Mesendoderm (in vitro differentiated cells): Measurements from ENCODE around the gene DHRS4.
"Not testable (repeated sequence)": the region's sequence is repeated elsewhere in the genome, so short reads cannot be mapped to it uniquely, and the experiment has no call there.

Experiments
- DNase-seq: peaks from one replicate; pipeline ENCODE4 v3.0.0; 2013
- H2AK5ac ChIP-seq: 2 replicates; pipeline ENCODE4 v1.6.1; 2013; ENCODE audit warnings: low read length, inconsistent platforms
- H2BK120ac ChIP-seq: 2 replicates; pipeline ENCODE4 v1.6.1; 2013; ENCODE audit warnings: low read depth, mild to moderate bottlenecking, low read length, moderate library complexity, mixed read lengths
- H2BK15ac ChIP-seq: replicated peaks from 2 replicates; pipeline ENCODE4 v1.6.1; 2013; ENCODE audit warnings: low read depth, mild to moderate bottlenecking, moderate library complexity
- H2BK5ac ChIP-seq: 2 replicates; pipeline ENCODE4 v1.6.1; 2013; ENCODE audit warnings: low read length, inconsistent platforms
- H3K18ac ChIP-seq: 2 replicates; pipeline ENCODE4 v1.6.1; 2013; ENCODE audit warnings: mild to moderate bottlenecking, low read length, mixed read lengths
- H3K23ac ChIP-seq: one replicate; pipeline ENCODE4 v1.6.1; 2013; ENCODE audit warnings: low read length
- H3K27ac ChIP-seq: 2 replicates; pipeline ENCODE4 v1.5.1; 2013; ENCODE audit warnings: low read depth, mild to moderate bottlenecking, inconsistent platforms, low read length, moderate library complexity
- H3K27me3 ChIP-seq: 2 replicates; pipeline ENCODE4 v1.6.1; 2013; ENCODE audit warnings: low read length, control low read depth, mild to moderate bottlenecking, inconsistent platforms; ENCODE audit not compliant: insufficient read depth, poor library complexity
- H3K36me3 ChIP-seq: 2 replicates; pipeline ENCODE4 v1.6.1; 2013; ENCODE audit warnings: low read length, inconsistent platforms; ENCODE audit not compliant: control insufficient read depth, insufficient read depth
- H3K4ac ChIP-seq: one replicate; pipeline ENCODE4 v1.6.1; 2013; ENCODE audit warnings: low read depth, mild to moderate bottlenecking, low read length, moderate library complexity
- H3K4me1 ChIP-seq: 2 replicates; pipeline ENCODE4 v1.6.1; 2013; ENCODE audit warnings: low read depth, low read length, inconsistent platforms; ENCODE audit not compliant: control insufficient read depth
- H3K4me2 ChIP-seq: 2 replicates; pipeline ENCODE4 v1.6.1; 2013; ENCODE audit warnings: low read length
- H3K4me3 ChIP-seq: 2 replicates; pipeline ENCODE4 v1.5.1; 2013; ENCODE audit warnings: mild to moderate bottlenecking, low read length
- H3K56ac ChIP-seq: one replicate; pipeline ENCODE4 v1.6.1; 2013; ENCODE audit warnings: low read length
- H3K79me1 ChIP-seq: 2 replicates; pipeline ENCODE4 v1.6.1; 2013; ENCODE audit warnings: low read length, inconsistent platforms
- H3K79me2 ChIP-seq: 2 replicates; pipeline ENCODE4 v1.6.1; 2013; ENCODE audit warnings: mild to moderate bottlenecking, low read length; ENCODE audit not compliant: control insufficient read depth, insufficient read depth
- H3K9ac ChIP-seq: 2 replicates; pipeline ENCODE4 v1.6.1; 2013; ENCODE audit warnings: low read length, inconsistent platforms
- H4K5ac ChIP-seq: one replicate; pipeline ENCODE4 v1.6.1; 2013; ENCODE audit warnings: low read length
- H4K8ac ChIP-seq: one replicate; pipeline ENCODE4 v1.6.1; 2013; ENCODE audit warnings: low read depth, mild to moderate bottlenecking, control low read depth, low read length, moderate library complexity
- WGBS: extraction: QIAGEN DNeasy Blood & Tissue Kit; methylation state at CpG from one replicate; pipeline ENCODE4 v1.1.7; 2013; ENCODE audit warnings: low lambda C conversion rate, missing lambda C conversion rate; ENCODE audit not compliant: insufficient coverage; ENCODE audit errors: extremely low coverage; 5-methylcytosine and 5-hydroxymethylcytosine counted together

DHRS4 gene

DNA sequence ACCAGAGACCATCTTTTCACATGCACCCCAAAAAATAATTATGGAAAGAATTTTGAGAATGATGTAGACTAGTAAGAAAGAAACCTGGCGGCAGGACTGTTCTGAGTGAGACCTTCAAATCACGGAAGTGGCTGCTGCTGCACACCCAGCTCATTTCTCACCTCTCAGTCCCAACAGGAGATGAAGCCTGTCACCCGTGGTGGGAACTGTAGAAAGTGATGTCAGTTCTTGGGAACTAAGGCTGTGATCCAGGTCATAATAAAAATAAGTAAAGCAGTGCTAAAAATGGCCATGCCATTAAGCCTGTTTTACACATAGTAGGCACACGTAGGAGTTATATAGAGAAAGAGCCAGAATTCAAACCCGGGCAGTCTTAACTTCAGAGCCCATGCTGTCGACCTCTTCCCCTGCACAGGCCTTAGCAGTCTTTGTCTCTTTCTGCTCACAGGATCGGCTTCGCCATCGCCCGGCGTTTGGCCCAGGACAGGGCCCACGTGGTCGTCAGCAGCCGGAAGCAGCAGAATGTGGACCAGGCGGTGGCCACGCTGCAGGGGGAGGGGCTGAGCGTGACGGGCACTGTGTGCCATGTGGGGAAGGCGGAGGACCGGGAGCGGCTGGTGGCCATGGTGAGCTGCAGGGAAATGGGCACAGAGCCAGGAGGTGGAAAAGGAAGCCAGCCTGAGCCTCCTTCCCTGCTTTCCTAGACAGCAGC is 36.3 kb downstream of the DHRS4 start:
- not testable (repeated sequence) for H2BK15ac ChIP-seq, H3K4me3 ChIP-seq, H2BK120ac ChIP-seq, H3K79me2 ChIP-seq, H3K4ac ChIP-seq, H3K27ac ChIP-seq, H3K4me2 ChIP-seq, H4K8ac ChIP-seq, H4K5ac ChIP-seq, H3K9ac ChIP-seq, H3K36me3 ChIP-seq, H3K79me1 ChIP-seq, DNase-seq, H2AK5ac ChIP-seq, H3K4me1 ChIP-seq, H3K23ac ChIP-seq, H3K27me3 ChIP-seq, H3K18ac ChIP-seq, H2BK5ac ChIP-seq, H3K56ac ChIP-seq
- no CpG with 5 or more reads among the region's 21 CpGs for whole genome bisulfite sequencing

DNA sequence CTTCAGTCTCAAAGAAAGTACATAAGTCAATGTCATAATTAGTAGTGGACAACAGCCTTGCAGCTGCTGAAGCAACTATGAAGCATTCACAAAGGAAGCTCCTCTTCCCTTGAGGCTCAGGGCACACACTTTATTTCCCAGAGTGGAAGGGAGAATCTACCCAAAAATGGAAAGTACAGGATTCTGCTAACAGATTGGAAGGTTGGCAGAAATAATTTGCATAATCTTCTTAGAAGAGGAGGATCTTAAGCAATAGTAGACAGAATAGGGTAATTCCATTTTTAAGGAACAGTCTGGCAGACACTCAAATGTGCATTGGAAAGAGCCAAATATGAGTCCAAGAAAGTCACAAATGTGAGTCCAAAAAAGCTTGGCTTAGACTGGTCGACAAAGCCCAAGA is 37.4 kb downstream of the DHRS4 start:
- H3K9ac ChIP-seq, H4K5ac ChIP-seq, H3K27ac ChIP-seq, H3K79me1 ChIP-seq, H3K4me3 ChIP-seq, H3K36me3 ChIP-seq, H3K23ac ChIP-seq, H3K56ac ChIP-seq, H2BK5ac ChIP-seq, H2BK15ac ChIP-seq, H3K27me3 ChIP-seq, H3K4me1 ChIP-seq, DNase-seq, H3K4ac ChIP-seq, H3K4me2 ChIP-seq, H2AK5ac ChIP-seq, H3K18ac ChIP-seq, H4K8ac ChIP-seq, H3K79me2 ChIP-seq, H2BK120ac ChIP-seq: not testable (repeated sequence)
- no CpG with 5 or more reads among the region's 1 CpG for whole genome bisulfite sequencing

DNA sequence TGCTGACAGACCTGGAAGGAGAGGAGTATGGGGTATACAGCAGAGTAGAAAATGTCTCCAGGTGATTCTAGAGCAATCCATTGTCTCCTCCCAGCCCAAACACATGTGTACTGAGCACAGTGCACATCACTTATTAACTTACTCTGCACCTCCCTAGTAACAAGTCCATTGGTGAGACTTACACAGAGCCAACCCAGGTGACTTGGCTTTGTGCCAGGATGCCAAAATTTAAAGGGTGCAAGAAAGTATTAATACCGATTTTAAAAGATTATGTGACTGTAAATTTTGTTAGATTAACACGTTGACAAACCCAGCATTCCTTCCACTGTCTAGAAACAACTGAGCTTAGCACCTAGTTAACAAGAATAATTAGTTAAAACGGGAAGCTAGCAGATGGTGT is 39.5 kb downstream of the DHRS4 start:
- not testable (repeated sequence) for H3K79me2 ChIP-seq, H3K36me3 ChIP-seq, H3K27ac ChIP-seq, H3K18ac ChIP-seq, DNase-seq, H3K4me3 ChIP-seq, H3K27me3 ChIP-seq, H3K56ac ChIP-seq, H3K23ac ChIP-seq, H2BK5ac ChIP-seq, H2AK5ac ChIP-seq, H4K5ac ChIP-seq, H3K4ac ChIP-seq, H4K8ac ChIP-seq, H2BK15ac ChIP-seq, H3K9ac ChIP-seq, H3K4me2 ChIP-seq, H2BK120ac ChIP-seq, H3K4me1 ChIP-seq, H3K79me1 ChIP-seq
- WGBS, result no CpG with 5 or more reads among the region's 3 CpGs

DNA sequence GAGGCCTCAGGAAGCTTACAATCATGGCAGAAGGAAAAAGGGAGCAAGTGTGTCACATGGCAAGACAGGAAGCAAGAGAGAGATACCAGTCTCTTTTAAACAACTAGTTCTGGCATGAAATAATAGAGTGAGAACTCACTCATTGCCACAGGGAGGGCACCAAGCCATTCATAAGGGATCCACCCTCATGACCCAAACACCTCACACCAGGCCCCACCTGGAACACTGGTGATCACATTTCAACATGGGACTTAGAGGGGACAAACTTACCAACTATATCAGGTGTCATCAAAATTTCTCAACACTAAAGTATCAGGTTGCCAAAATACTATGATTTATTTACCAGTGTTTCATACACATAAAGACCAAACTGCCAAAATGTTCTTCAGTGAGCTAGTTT is 42.4 kb downstream of the DHRS4 start:
- H3K27ac ChIP-seq, H3K4me2 ChIP-seq, H3K18ac ChIP-seq, H3K79me2 ChIP-seq, H2BK120ac ChIP-seq, H4K8ac ChIP-seq, DNase-seq, H2BK15ac ChIP-seq, H3K36me3 ChIP-seq, H4K5ac ChIP-seq, H3K9ac ChIP-seq, H3K4ac ChIP-seq, H3K23ac ChIP-seq, H2AK5ac ChIP-seq, H2BK5ac ChIP-seq, H3K56ac ChIP-seq, H3K4me1 ChIP-seq, H3K79me1 ChIP-seq, H3K4me3 ChIP-seq, H3K27me3 ChIP-seq: not testable (repeated sequence)

DNA sequence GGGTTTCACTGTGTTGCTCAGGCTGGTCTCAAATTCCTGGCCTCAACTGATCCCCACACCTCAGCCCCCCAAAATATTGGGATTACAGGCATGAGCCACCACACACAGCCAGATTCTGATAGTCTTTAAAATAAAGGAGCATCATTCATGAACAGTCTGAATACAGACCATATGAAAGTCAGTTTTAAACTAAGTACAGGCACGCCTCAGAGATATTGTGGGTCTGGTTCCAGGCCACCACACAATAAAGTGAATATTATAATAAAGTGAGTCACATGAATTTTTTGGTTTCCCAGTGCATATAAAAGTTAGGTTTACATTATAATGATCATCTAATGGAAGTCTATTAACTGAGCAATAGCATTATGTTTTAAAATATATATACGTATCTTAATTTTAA is 43.3 kb downstream of the DHRS4 start:
- not testable (repeated sequence) for H3K4me2 ChIP-seq, H3K18ac ChIP-seq, H3K4me1 ChIP-seq, H4K8ac ChIP-seq, H4K5ac ChIP-seq, H3K27me3 ChIP-seq, H2BK15ac ChIP-seq, H3K23ac ChIP-seq, H2BK120ac ChIP-seq, H2AK5ac ChIP-seq, H3K79me2 ChIP-seq, DNase-seq, H3K79me1 ChIP-seq, H3K27ac ChIP-seq, H2BK5ac ChIP-seq, H3K36me3 ChIP-seq, H3K9ac ChIP-seq, H3K56ac ChIP-seq, H3K4me3 ChIP-seq, H3K4ac ChIP-seq
- no CpG with 5 or more reads among the region's 2 CpGs for WGBS

DNA sequence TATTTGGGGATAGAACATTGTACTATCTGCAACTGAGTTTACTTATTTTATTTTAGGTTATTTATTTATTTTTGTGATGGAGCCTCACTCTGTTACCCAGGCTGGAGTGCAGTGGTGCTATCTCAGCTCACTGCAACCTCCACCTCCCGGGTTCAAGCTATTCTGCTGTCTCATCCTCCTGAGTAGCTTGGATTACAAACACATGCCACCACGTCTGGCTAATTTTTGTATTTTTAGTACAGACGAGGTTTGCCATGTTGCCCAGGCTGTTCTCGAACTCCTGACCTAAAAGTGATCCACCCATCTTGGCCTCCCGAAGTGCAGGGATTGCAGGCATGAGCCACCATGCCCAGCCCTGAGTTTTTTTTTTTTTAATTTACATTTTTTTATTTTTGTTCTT is 46.1 kb downstream of the DHRS4 start:
- not testable (repeated sequence) for H4K8ac ChIP-seq, H3K36me3 ChIP-seq, H2BK5ac ChIP-seq, DNase-seq, H3K9ac ChIP-seq, H2AK5ac ChIP-seq, H3K56ac ChIP-seq, H3K18ac ChIP-seq, H3K27ac ChIP-seq, H2BK15ac ChIP-seq, H3K4me1 ChIP-seq, H2BK120ac ChIP-seq, H3K4me2 ChIP-seq, H3K79me1 ChIP-seq, H3K4me3 ChIP-seq, H4K5ac ChIP-seq, H3K27me3 ChIP-seq, H3K79me2 ChIP-seq, H3K4ac ChIP-seq, H3K23ac ChIP-seq
- no CpG with 5 or more reads among the region's 5 CpGs for WGBS
